ENCODE results near the gene ALAS1. TPM values are rescaled to one million over a fixed set of nuclear protein-coding genes. Genes with fewer than 3 reads are reported as not detected.
A peak's percentile ranks its signal among the peaks of the same experiment; 100 is the strongest.

Gene ALAS1
- total and polyA plus RNA-seq, 2 of the 13 experiments (the other 11 are each of a cell fraction or from before 2014, with no cell fraction given): 36.0 to 43.2 TPM

- TF ChIP-seq, protein P1, sequence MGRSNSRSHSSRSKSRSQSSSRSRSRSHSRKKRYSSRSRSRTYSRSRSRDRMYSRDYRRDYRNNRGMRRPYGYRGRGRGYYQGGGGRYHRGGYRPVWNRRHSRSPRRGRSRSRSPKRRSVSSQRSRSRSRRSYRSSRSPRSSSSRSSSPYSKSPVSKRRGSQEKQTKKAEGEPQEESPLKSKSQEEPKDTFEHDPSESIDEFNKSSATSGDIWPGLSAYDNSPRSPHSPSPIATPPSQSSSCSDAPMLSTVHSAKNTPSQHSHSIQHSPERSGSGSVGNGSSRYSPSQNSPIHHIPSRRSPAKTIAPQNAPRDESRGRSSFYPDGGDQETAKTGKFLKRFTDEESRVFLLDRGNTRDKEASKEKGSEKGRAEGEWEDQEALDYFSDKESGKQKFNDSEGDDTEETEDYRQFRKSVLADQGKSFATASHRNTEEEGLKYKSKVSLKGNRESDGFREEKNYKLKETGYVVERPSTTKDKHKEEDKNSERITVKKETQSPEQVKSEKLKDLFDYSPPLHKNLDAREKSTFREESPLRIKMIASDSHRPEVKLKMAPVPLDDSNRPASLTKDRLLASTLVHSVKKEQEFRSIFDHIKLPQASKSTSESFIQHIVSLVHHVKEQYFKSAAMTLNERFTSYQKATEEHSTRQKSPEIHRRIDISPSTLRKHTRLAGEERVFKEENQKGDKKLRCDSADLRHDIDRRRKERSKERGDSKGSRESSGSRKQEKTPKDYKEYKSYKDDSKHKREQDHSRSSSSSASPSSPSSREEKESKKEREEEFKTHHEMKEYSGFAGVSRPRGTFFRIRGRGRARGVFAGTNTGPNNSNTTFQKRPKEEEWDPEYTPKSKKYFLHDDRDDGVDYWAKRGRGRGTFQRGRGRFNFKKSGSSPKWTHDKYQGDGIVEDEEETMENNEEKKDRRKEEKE (IDR thresholded peaks at IDR 0.05): no peak
- TF ChIP-seq ZNF296 (CRISPR knock-in tag; conservative IDR thresholded peaks at IDR 0.05): 0 out of 2 replicates have a peak, but pooled peaks have one; percentile 44
- TF ChIP-seq ZNF331 (CRISPR knock-in tag; IDR thresholded peaks at IDR 0.05): no peak; the same call in 1 of the 2 replicates
- no peak for TF ChIP-seq ZBTB3 (CRISPR knock-in tag; IDR thresholded peaks at IDR 0.05; ENCODE audit: borderline replicate concordance, low read depth)
- peak; percentile 79 for TF ChIP-seq PHF21A (CRISPR knock-in tag; IDR thresholded peaks at IDR 0.05)
- TF ChIP-seq, protein P2, sequence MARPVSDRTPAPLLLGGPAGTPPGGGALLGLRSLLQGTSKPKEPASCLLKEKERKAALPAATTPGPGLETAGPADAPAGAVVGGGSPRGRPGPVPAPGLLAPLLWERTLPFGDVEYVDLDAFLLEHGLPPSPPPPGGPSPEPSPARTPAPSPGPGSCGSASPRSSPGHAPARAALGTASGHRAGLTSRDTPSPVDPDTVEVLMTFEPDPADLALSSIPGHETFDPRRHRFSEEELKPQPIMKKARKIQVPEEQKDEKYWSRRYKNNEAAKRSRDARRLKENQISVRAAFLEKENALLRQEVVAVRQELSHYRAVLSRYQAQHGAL (CRISPR knock-in tag; IDR thresholded peaks at IDR 0.05; ENCODE audit: not compliant biosample characterization): no peak
- TF ChIP-seq RERE (CRISPR knock-in tag; IDR thresholded peaks at IDR 0.05; ENCODE audit: low read depth): no peak
- TF ChIP-seq MIXL1 (CRISPR knock-in tag; IDR thresholded peaks at IDR 0.05): peak; percentile 45; the same call in 1 of the 2 replicates
- no peak; the same call in 1 of the 2 replicates for TF ChIP-seq ZNF337 (CRISPR knock-in tag; IDR thresholded peaks at IDR 0.05; ENCODE audit: borderline replicate concordance, low read depth)
- TF ChIP-seq RNF2 (conservative IDR thresholded peaks at IDR 0.05; ENCODE audit: low read depth): no peak
- no peak for TF ChIP-seq PHF20 (CRISPR knock-in tag; IDR thresholded peaks at IDR 0.05)
- TF ChIP-seq SMAD9 (CRISPR knock-in tag; IDR thresholded peaks at IDR 0.05): no peak
- TF ChIP-seq NONO (IDR thresholded peaks at IDR 0.05): no peak
- TF ChIP-seq NONO (CRISPR knock-in tag; conservative IDR thresholded peaks at IDR 0.05): peak; percentile 18; the same call in 1 of the 2 replicates
- no peak for TF ChIP-seq SRSF1 (optimal IDR thresholded peaks at IDR 0.05; ENCODE audit: low read depth, low read length)
- TF ChIP-seq EZH2 (conservative IDR thresholded peaks at IDR 0.05; ENCODE audit: low read depth, low read length): no peak
- no peak for TF ChIP-seq MTF2 (CRISPR knock-in tag; IDR thresholded peaks at IDR 0.05; ENCODE audit: borderline replicate concordance)
- peak; percentile 61; the same call in 1 of the 2 replicates for TF ChIP-seq ZFY (CRISPR knock-in tag; IDR thresholded peaks at IDR 0.05)
- no peak for TF ChIP-seq RFX5 (IDR thresholded peaks at IDR 0.05; ENCODE audit: low read depth, low read length)
- peak; percentile 74; the same call in 1 of the 2 replicates for TF ChIP-seq GATAD2A (CRISPR knock-in tag; IDR thresholded peaks at IDR 0.05)
- no peak; the same call in 1 of the 2 replicates for TF ChIP-seq FOXC1 (CRISPR knock-in tag; IDR thresholded peaks at IDR 0.05; ENCODE audit: borderline replicate concordance)
- no peak for TF ChIP-seq ZNF550 (CRISPR knock-in tag; IDR thresholded peaks at IDR 0.05; ENCODE audit: borderline replicate concordance)
Measured at GRCh38 chr3:52176951-52177700, 20.8 kb upstream of the ALAS1 start (continued).

Data from HepG2 (cell line).